BLaER1 (cell line): ENCODE measurements around the gene CECR2.

Experiments
- H3K27ac ChIP-seq: shearing (Covaris generic); formaldehyde crosslinking; 2 replicates; pipeline ENCODE4 v1.8.1; 2022
- H3K27me3 ChIP-seq: shearing (Covaris generic); formaldehyde crosslinking; 2 replicates; pipeline ENCODE4 v1.8.1; 2022
- H3K36me3 ChIP-seq: shearing (Covaris generic); formaldehyde crosslinking; 2 replicates; pipeline ENCODE4 v1.8.1; 2022
- H3K4me1 ChIP-seq: shearing (Covaris generic); formaldehyde crosslinking; 2 replicates; pipeline ENCODE4 v1.8.1; 2022
- H3K4me2 ChIP-seq: shearing (Covaris generic); formaldehyde crosslinking; 2 replicates; pipeline ENCODE4 v1.8.1; 2022
- H3K4me3 ChIP-seq: shearing (Covaris generic); formaldehyde crosslinking; 2 replicates; pipeline ENCODE4 v1.8.1; 2022
- H3K9ac ChIP-seq: shearing (Covaris generic); formaldehyde crosslinking; 2 replicates; pipeline ENCODE4 v1.8.1; 2022
- H3K9me3 ChIP-seq: shearing (Covaris generic); formaldehyde crosslinking; 2 replicates; pipeline ENCODE4 v1.8.1; 2022
- H4K20me1 ChIP-seq: shearing (Covaris generic); formaldehyde crosslinking; 2 replicates; pipeline ENCODE4 v1.8.1; 2022
- Cebpa-rat ChIP-seq: shearing (Covaris generic); IDR thresholded peaks from 2 replicates; pipeline ENCODE4 v1.8.1; 2022

The CECR2 gene

GRCh38 chr22:17603668-17604067 lies 234.4 kb downstream of the CECR2 start:
- no peak for TF ChIP-seq Cebpa-rat
- Histone ChIP-seq H3K27me3 (no peaks in the 10 kb centered on the region), H3K36me3 (peaks cover 91% of the 10 kb centered on the region), H3K4me2 (no peak overlapping the region), H3K4me3 (no peak overlapping the region), H4K20me1 (peaks cover 22% of the 10 kb centered on the region; the same call in 1 of the 2 replicates), H3K27ac (no peak overlapping the region), H3K4me1 (peaks cover 11% of the 10 kb centered on the region), H3K9me3 (no peaks in the 10 kb centered on the region), H3K9ac (no peak overlapping the region)

DNA sequence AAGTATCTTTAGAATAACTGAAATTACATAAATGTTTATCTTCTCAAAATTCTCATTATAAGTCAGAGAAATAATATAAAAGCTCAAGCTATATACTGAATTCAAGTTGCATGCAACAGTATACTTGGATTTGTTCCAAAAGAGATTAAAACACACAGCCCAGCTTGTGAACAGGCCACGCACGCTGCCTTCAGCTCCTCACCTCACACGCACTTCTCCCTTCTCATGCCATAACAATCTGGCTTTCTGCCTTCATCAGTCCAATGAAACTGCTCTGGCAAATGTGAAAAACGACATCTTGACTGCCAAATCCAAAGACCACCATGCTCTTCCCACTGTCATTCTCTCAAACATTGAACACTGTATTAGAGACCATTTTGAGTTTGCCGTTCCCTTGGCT lies 237.2 kb downstream of the CECR2 start:
- H3K27ac ChIP-seq = no peak overlapping the region
- peaks cover 89% of the 10 kb centered on the region for H3K36me3 ChIP-seq
- H4K20me1 ChIP-seq = peaks cover 31% of the 10 kb centered on the region; the same call in 1 of the 2 replicates
- no peak overlapping the region for H3K4me3 ChIP-seq
- H3K27me3 ChIP-seq = no peaks in the 10 kb centered on the region
- no peak overlapping the region for H3K9ac ChIP-seq
- TF ChIP-seq Cebpa-rat = no peak
- no peak overlapping the region for H3K4me2 ChIP-seq
- H3K4me1 ChIP-seq = peaks cover 11% of the 10 kb centered on the region
- no peaks in the 10 kb centered on the region for H3K9me3 ChIP-seq
